HG03060 (cell line): ENCODE results near the gene FOXQ1.
"Not testable (repeated sequence)": the region's sequence is repeated elsewhere in the genome, so short reads cannot be mapped to it uniquely, and the experiment has no call there.

Experiments used
- ATAC-seq: cut with Tn5 transposase; IDR thresholded peaks from one replicate; pipeline ENCODE4 v1.9.1; 2021; ENCODE audit warnings: low read depth, moderate number of reproducible peaks; ENCODE audit not compliant: unreplicated experiment

The FOXQ1 gene

GRCh38 chr6:1318036-1318435 is 6.1 kb downstream of the FOXQ1 start:
- no peak for ATAC-seq

GRCh38 chr6:1318584-1318983 is 6.7 kb downstream of the FOXQ1 start:
- ATAC-seq = not testable (repeated sequence)

DNA sequence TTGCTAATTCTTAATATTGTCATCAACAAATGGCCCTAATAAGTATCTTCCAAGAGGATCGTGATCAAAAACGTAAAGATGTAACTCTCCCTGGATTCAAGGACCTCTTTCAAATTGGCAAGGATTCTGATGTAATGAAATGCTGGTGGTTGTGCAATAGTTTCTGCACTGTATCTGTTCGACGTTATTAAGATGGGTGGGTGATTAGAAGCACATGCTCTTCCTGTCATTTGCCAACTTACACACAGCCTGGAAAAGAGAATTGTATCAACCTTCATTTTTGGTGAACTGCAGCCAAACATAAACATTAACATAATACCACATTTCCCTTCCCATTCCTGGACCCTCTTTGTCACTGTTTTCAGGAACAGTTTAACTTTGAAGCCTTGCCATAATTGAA is 9.8 kb downstream of the FOXQ1 start:
- no peak for ATAC-seq

DNA sequence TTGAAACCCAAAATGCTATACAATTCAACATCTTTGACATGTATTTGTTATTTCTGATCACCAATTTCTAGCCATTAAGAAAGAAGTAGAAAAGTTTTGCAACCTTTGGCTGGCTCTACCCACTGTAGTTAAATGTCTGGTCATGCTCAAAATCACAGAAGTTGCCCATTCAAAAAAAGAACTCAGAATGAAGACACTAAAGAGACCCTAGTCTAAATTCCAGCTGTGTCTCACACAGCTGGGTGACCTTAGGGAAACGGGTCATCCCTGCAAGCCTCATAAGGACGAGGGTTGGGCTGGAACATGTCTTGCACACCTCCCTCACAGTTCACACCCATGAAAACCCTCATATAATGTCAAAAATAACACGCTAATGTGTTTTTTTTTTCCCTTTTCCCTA is 10.3 kb downstream of the FOXQ1 start:
- no peak for ATAC-seq

DNA sequence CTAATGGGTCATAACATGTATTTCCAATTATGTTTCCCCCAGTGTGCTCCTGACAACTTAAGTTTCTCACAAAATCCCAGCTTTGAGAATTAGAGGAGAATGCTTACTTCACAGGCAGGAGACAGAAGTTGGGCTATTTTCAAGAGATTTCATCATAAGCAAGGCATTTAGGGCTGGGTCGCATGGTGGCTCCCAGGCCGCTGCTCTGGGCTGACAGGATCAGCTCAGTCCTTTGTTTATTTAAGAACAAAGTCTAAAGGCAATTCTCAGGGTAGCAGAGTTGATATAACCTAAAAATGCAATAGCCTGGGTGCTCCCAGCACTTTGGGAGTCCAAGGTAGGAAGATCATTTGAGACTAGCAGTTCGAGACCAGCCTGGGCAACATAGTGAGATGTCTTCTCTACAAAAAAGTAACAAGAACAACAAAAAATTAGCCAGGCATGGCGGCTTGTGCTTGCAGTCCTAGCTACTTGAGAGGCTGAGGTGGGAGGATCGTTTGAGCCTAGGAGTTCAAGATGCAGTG is 10.9 kb downstream of the FOXQ1 start:
- ATAC-seq = no peak

DNA sequence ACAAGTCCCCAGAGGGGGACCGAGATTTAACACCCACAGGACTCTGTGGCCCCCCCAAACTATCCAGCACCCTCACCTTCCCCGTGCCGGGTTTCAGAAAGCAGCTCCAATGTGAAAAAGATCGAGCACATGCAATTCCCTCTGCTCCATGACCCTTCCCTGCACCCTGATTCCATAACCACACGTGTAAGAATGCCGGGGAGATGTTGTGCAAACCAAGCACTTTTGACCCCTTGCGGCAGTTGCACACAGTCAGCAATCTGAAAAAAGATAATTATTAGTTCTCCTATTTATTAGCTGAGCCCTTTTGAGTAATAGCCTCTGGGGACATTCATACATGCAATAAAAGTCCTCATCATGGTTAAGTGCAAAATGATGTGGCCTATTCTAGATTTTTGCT is 13.0 kb downstream of the FOXQ1 start:
- no peak for ATAC-seq

GRCh38 chr6:1325461-1326309 is 13.8 kb downstream of the FOXQ1 start:
- ATAC-seq = no peak

- ATAC-seq = no peak
Measured at GRCh38 chr6:1326535-1327121, 14.7 kb downstream of the FOXQ1 start.

GRCh38 chr6:1327630-1328029 is 15.7 kb downstream of the FOXQ1 start:
- no peak for ATAC-seq

GRCh38 chr6:1328129-1328800 is 16.4 kb downstream of the FOXQ1 start:
- no peak for ATAC-seq

DNA sequence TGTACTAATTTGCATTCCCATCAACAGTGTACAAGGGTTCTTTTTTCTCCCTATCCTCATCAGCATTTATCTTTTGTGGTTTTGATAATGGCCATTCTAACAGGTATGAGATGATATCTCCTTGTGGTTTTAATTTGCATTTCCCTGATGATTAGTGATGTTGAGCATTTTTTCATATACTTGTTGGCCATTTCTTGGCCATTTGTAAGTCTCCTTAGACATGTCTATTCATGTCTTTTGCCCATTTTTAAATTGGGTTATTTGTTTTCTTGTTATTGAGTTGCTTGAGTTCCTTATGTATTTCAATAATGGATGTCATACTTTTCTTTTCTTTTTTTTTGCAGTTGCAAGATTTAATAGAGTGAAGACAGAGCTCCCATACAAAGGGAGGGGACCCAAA is 17.8 kb downstream of the FOXQ1 start:
- no peak for ATAC-seq

GRCh38 chr6:1334684-1335083 is 22.8 kb downstream of the FOXQ1 start:
- no peak for ATAC-seq

DNA sequence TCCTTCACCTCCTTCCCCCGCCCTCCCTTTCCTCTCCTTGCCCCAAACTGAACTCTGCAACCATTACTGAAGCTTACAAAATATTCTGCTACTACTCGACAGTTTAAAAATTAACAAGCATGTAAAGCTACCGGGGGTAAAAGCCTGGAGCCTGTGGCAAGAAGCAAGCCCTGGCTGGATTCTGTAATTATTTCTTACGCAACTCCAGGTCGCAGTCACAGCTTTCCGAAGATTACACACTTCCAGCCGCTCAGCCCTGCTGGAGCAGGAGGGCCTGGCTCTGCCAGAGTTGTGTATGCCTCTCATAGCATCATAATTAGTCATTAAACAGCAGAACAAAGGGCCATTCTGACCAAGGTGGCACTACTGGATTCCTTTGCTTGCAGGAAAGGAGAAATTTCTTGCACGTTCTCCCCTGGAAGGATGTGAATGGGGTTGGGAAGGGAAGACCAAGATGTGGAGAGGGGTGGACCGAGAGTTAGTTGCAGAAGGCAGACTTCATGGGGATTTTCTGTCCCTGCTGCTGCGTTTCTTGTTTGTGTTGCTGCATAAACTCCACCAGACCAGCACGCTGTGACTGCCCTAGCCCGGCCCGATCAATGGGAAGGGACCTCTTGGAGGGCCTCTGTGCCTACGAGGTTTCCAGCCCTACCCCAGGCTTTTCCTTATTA is 23.6 kb downstream of the FOXQ1 start:
- ATAC-seq = no peak

DNA sequence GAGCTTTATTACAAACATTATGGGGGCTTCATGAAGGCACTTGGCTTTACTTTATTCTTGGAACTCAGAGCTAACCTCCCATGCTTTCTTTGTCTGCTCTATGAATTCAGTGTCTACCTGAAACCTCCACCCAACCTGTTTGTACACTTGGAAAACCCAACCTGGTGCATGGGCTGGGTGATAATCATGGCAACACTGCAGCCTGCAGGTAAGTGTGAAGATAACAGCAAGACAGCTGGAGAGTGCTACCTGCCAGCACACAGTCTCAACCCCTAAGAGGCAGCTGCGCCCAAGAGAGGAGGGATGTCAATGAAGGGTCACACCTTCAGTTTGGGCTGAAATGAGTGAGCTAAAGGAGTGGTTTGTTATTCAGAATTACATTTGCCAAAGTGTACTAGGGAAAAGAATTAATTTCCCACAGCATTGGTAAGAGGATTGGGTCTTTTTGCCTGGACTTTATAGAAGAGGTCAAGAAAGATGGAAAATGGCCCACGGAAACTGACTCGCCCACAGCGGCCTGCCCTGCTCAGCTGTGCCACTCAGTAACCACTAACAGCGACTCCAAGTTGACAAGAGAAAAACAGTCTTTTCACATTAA is 24.4 kb downstream of the FOXQ1 start:
- ATAC-seq = no peak

GRCh38 chr6:1337791-1338190 is 25.9 kb downstream of the FOXQ1 start:
- ATAC-seq = no peak

DNA sequence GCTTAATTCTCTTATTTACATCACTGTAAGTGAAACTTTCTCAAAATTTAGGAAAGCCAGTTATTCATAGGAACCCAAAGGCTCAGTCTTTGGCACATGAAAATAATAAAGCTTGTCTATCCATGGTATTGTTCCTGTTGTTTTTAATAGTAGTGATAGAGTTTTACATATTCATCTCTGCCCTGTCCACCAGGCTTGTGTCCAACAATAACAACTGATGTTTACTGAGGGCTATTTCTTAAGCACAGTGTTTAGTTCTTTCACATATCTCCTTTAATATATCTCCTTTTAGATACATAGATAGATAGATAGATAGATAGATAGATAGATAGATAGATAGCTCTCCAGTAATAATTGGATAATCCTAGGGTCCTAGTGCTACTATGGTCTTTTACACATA is 34.2 kb downstream of the FOXQ1 start:
- ATAC-seq = no peak

GRCh38 chr6:1346558-1347091 is 34.7 kb downstream of the FOXQ1 start:
- ATAC-seq = no peak

DNA sequence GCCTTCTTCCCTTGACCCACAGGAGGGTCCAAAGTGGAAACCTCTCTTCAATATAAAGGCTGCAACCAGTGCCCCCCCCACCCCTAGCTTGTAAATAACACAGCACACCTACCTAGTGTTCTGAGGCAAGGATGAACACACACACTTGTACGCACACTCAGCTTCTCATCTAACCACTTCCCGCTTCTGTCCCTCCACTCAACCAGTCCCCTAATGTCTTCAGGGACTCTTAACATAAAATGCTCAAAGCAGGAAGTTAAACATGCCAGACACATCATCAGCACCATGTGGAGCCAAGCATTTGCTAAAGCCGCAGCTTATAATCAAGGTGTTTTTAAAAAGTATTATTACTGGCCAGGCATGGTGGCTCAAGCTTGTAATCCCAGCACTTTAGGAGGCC is 35.3 kb downstream of the FOXQ1 start:
- ATAC-seq = no peak

DNA sequence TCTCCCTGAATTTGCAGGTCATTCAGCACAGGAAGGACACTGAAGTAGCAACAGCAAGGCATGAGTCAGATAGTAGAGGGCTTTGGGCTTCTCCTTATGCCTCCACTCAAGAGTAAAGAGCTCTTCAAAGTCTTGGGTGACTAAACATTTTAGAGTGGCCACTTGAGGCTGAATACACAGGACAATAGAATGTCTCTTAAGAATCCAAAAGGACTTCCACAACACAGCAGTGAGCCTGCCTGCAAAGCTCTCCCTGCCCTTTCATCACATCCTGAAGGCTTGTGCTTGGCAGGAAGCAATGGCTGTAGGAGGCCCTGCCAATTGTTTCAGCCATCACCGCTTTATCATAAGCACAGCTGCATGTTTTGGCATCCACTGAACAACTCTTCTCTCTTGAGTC is 36.8 kb downstream of the FOXQ1 start:
- ATAC-seq = no peak

DNA sequence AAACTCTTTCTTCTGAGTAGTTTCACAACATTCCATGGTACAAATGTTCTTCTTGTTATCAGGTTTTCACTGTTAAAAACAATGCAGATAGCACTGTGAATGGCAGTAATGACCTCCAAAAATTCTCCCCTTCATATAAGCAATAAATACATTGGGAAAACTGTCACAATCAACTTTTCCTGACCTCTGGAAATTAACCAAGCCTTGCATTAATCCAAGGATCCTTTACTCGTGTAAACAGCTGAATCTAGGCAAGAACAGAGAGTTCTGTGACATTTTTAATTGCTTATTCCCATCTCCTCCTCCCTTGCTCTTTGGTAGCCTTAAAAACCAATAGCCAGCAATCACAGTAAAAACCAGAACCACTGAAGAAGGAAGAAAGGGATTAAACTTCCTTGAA is 37.8 kb downstream of the FOXQ1 start:
- no peak for ATAC-seq
